HepG2 (cell line): ENCODE results near the gene CLEC2D. TPM values are rescaled to one million over a fixed set of nuclear protein-coding genes. Genes with fewer than 3 reads are reported as not detected.

ENCODE experiments used
- ARID4A ChIP-seq: sonication (generic); formaldehyde crosslinking; IDR thresholded peaks from 2 replicates; pipeline ENCODE4 v1.5.0; 2020; ENCODE audit warnings: mild to moderate bottlenecking, missing genetic modification reagents, borderline replicate concordance
- GABPA ChIP-seq, 2 experiments: IDR thresholded peaks; 2 replicates each; pipeline ENCODE4 v1.6.1; 2011 to 2016; ENCODE audit warnings: low read depth in 2 of 2, low read length in 1 of 2, missing biosample characterization in 1 of 2, missing genetic modification characterization in 1 of 2
- KDM5A ChIP-seq: fragments of 200-600 bp; sonication (generic); IDR thresholded peaks from 2 replicates; pipeline ENCODE4 v1.7.0; 2018; ENCODE audit warnings: antibody characterized with exemption, mild to moderate bottlenecking, low read length, borderline replicate concordance
- NRL ChIP-seq: sonication (generic); formaldehyde crosslinking; IDR thresholded peaks from 2 replicates; pipeline ENCODE4 v1.5.0; 2020; ENCODE audit warnings: missing genetic modification reagents, mild to moderate bottlenecking, moderate library complexity, borderline replicate concordance
- SIN3A ChIP-seq: IDR thresholded peaks from 2 replicates; pipeline ENCODE4 v1.6.1; 2011; ENCODE audit warnings: low read depth, mild to moderate bottlenecking, control low read depth, low read length, borderline replicate concordance
- ZFP36L1 ChIP-seq: sonication (generic); formaldehyde crosslinking; IDR thresholded peaks from 2 replicates; pipeline ENCODE4 v1.8.0; 2022; ENCODE audit warnings: mild to moderate bottlenecking, missing genetic modification reagents, moderate library complexity
- ZFP62 ChIP-seq: sonication (generic); formaldehyde crosslinking; IDR thresholded peaks from 2 replicates; pipeline ENCODE4 v1.4.0; 2020; ENCODE audit warnings: missing genetic modification reagents
- ZNF260 ChIP-seq: sonication (generic); formaldehyde crosslinking; IDR thresholded peaks from 2 replicates; pipeline ENCODE4 v1.4.0; 2020; ENCODE audit warnings: missing genetic modification reagents, low read depth, mild to moderate bottlenecking, borderline replicate concordance
- ZNF629 ChIP-seq: sonication (generic); formaldehyde crosslinking; conservative IDR thresholded peaks from 2 replicates; pipeline ENCODE4 v1.5.0; 2020; ENCODE audit warnings: missing genetic modification reagents
- ZNF678 ChIP-seq: sonication (generic); formaldehyde crosslinking; IDR thresholded peaks from 2 replicates; pipeline ENCODE4 v1.4.0; 2020; ENCODE audit warnings: mild to moderate bottlenecking, missing genetic modification reagents
- ZNF782 ChIP-seq: sonication (generic); formaldehyde crosslinking; IDR thresholded peaks from 2 replicates; pipeline ENCODE4 v1.4.0; 2020; ENCODE audit warnings: missing genetic modification reagents, mild to moderate bottlenecking, borderline replicate concordance
- polyA plus RNA-seq, 8 experiments: library from polyadenylated mRNA; depleted of rRNA in 3 of 8; stranded (reverse) in 7 of 8; unstranded in 1 of 8; fragments of >200 nt; fragmentation: Illumina TruSeq in 4 of 8; extraction: Trizol in 4 of 8; gene quantifications; 2 replicates each; pipeline versions ENCODE4 v1.2.1 to v1.2.3, GENCODE V29; 2011 to 2016; ENCODE audit warnings: low read depth in 4 of 8, missing spikeins in 1 of 8, mixed read lengths in 1 of 8; ENCODE audit not compliant: insufficient read depth in 1 of 8
- total RNA-seq, 5 experiments: library from RNA; depleted of rRNA; stranded (reverse); fragments of >200 nt; fragmentation: Illumina TruSeq; extraction: Trizol; gene quantifications; 2 replicates each; pipeline ENCODE4 v1.2.3, GENCODE V29; 2016; ENCODE audit warnings: low read depth in 1 of 5
- TF ChIP-seq, protein P1 (sequence below): sonication (generic); formaldehyde crosslinking; conservative IDR thresholded peaks from 2 replicates; pipeline ENCODE4 v1.8.0; 2022; ENCODE audit warnings: low read depth, missing genetic modification reagents
- TF ChIP-seq, protein P2 (sequence below): sonication (generic); formaldehyde crosslinking; IDR thresholded peaks from 2 replicates; pipeline ENCODE4 v1.9.0; 2021; ENCODE audit warnings: missing genetic modification reagents, borderline replicate concordance
- TF ChIP-seq, protein P3 (sequence below): IDR thresholded peaks from 2 replicates; pipeline ENCODE4 v1.6.1; 2016; ENCODE audit warnings: missing compliant biosample characterization, missing genetic modification reagents, borderline replicate concordance

Gene CLEC2D
- total and polyA plus RNA-seq, 2 of the 13 experiments (the other 11 are each of a cell fraction or from before 2014, with no cell fraction given) = 2.5 to 8.6 TPM

- peak; percentile 94 for TF ChIP-seq ARID4A
- no peak for TF ChIP-seq ZFP62
- no peak for TF ChIP-seq ZNF782 (CRISPR knock-in tag)
- TF ChIP-seq KDM5A = peak; percentile 48; the same call in 1 of the 2 replicates
- peak; percentile 98 for TF ChIP-seq ZFP36L1 (CRISPR knock-in tag)
- no peak for TF ChIP-seq ZNF629 (CRISPR knock-in tag)
- TF ChIP-seq, protein P1, sequence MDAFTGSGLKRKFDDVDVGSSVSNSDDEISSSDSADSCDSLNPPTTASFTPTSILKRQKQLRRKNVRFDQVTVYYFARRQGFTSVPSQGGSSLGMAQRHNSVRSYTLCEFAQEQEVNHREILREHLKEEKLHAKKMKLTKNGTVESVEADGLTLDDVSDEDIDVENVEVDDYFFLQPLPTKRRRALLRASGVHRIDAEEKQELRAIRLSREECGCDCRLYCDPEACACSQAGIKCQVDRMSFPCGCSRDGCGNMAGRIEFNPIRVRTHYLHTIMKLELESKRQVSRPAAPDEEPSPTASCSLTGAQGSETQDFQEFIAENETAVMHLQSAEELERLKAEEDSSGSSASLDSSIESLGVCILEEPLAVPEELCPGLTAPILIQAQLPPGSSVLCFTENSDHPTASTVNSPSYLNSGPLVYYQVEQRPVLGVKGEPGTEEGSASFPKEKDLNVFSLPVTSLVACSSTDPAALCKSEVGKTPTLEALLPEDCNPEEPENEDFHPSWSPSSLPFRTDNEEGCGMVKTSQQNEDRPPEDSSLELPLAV (CRISPR knock-in tag) = no peak
- peak; percentile 47; the same call in 1 of the 2 replicates for TF ChIP-seq NRL (CRISPR knock-in tag)
- TF ChIP-seq, protein P2, sequence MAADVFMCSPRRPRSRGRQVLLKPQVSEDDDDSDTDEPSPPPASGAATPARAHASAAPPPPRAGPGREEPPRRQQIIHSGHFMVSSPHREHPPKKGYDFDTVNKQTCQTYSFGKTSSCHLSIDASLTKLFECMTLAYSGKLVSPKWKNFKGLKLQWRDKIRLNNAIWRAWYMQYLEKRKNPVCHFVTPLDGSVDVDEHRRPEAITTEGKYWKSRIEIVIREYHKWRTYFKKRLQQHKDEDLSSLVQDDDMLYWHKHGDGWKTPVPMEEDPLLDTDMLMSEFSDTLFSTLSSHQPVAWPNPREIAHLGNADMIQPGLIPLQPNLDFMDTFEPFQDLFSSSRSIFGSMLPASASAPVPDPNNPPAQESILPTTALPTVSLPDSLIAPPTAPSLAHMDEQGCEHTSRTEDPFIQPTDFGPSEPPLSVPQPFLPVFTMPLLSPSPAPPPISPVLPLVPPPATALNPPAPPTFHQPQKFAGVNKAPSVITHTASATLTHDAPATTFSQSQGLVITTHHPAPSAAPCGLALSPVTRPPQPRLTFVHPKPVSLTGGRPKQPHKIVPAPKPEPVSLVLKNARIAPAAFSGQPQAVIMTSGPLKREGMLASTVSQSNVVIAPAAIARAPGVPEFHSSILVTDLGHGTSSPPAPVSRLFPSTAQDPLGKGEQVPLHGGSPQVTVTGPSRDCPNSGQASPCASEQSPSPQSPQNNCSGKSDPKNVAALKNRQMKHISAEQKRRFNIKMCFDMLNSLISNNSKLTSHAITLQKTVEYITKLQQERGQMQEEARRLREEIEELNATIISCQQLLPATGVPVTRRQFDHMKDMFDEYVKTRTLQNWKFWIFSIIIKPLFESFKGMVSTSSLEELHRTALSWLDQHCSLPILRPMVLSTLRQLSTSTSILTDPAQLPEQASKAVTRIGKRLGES = no peak
- no peak for TF ChIP-seq ZNF260 (CRISPR knock-in tag)
- TF ChIP-seq ZNF678 (CRISPR knock-in tag) = no peak; the same call in 1 of the 2 replicates
- TF ChIP-seq, protein P3, sequence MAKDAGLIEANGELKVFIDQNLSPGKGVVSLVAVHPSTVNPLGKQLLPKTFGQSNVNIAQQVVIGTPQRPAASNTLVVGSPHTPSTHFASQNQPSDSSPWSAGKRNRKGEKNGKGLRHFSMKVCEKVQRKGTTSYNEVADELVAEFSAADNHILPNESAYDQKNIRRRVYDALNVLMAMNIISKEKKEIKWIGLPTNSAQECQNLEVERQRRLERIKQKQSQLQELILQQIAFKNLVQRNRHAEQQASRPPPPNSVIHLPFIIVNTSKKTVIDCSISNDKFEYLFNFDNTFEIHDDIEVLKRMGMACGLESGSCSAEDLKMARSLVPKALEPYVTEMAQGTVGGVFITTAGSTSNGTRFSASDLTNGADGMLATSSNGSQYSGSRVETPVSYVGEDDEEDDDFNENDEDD = peak; percentile 91; the same call in 1 of the 2 replicates
- TF ChIP-seq SIN3A = peak; percentile 83; the same call in 1 of the 2 replicates
- TF ChIP-seq GABPA (IDR thresholded peaks at IDR 0.05; ENCODE audit: low read depth, low read length) = peak; percentile 49
- peak; percentile 83 for TF ChIP-seq GABPA (CRISPR knock-in tag; IDR thresholded peaks at IDR 0.05; ENCODE audit: low read depth)
Observed at GRCh38 chr12:9647825-9648700, 21.4 kb upstream of the CLEC2D start (continued).
